SK-N-SH (cell line): ENCODE data around the gene BAG5. TPM values are rescaled to one million over a fixed set of nuclear protein-coding genes. Genes with fewer than 3 reads are reported as not detected.

ENCODE experiments used
- CTCF ChIA-PET: fragments of 300-600, 350-600 bp; formaldehyde crosslinking; extraction: SDS; loops from one replicate; lab custom pipeline; 2021; lab: Yijun Ruan, JAX
- POLR2A ChIA-PET: fragments of 350-600 bp; sonication (Branson Sonifier 250); formaldehyde crosslinking; extraction: SDS; loops from one replicate; lab custom pipeline; 2020; ENCODE audit warnings: antibody characterized with exemption, inconsistent platforms; lab: Yijun Ruan, JAX
- DNase-seq: peaks from one replicate; pipeline ENCODE4 v3.0.0; 2012
- H2AFZ ChIP-seq: fragments of 200-600 bp; sonication (generic); 2 replicates; pipeline ENCODE4 v1.8.1; 2016; ENCODE audit warnings: antibody characterized with exemption, mild to moderate bottlenecking, low read depth
- H3F3A ChIP-seq: fragments of 200-600 bp; sonication (generic); replicated peaks from 2 replicates; pipeline ENCODE3; 2016; ENCODE audit warnings: antibody characterized with exemption, mild to moderate bottlenecking; ENCODE audit not compliant: insufficient read depth
- H3K27ac ChIP-seq, 2 experiments: fragments of 200-500 bp in 1 of 2; fragments of 200-600 bp in 1 of 2; sonication (Bioruptor generic) in 1 of 2; sonication (generic), shearing (Covaris generic) in 1 of 2; 2 replicates each; pipeline versions ENCODE4 v1.5.1 to v1.6.1; 2014 to 2016; ENCODE audit warnings: low read depth in 2 of 2, inconsistent platforms in 1 of 2, low read length in 1 of 2, mild to moderate bottlenecking in 1 of 2, mixed read lengths in 1 of 2
- H3K27me3 ChIP-seq: fragments of 200-600 bp; sonication (generic), shearing (Covaris generic); 2 replicates; pipeline ENCODE4 v1.6.1; 2016; ENCODE audit warnings: mixed run types; ENCODE audit not compliant: insufficient read depth
- H3K36me3 ChIP-seq, 2 experiments: fragments of 200-500 bp in 1 of 2; fragments of 200-600 bp in 1 of 2; sonication (Bioruptor generic) in 1 of 2; sonication (generic) in 1 of 2; replicated peaks in 1 of 2; 2 replicates each; pipeline versions ENCODE3 to v1.5.1; 2014 to 2016; ENCODE audit warnings: low read length in 1 of 2, mild to moderate bottlenecking in 1 of 2; ENCODE audit not compliant: insufficient read depth in 2 of 2, control insufficient read depth in 1 of 2
- H3K4me1 ChIP-seq, 2 experiments: fragments of 200-500 bp in 1 of 2; fragments of 200-600 bp in 1 of 2; sonication (Bioruptor generic) in 1 of 2; sonication (generic), shearing (Covaris generic) in 1 of 2; 2 replicates each; pipeline versions ENCODE4 v1.5.1 to v1.6.1; 2014 to 2016; ENCODE audit warnings: low read depth in 1 of 2, low read length in 1 of 2, mixed run types in 1 of 2; ENCODE audit not compliant: insufficient read depth in 2 of 2, control insufficient read depth in 1 of 2
- H3K4me2 ChIP-seq: fragments of 200-600 bp; sonication (generic), shearing (Covaris generic); 2 replicates; pipeline ENCODE4 v1.6.1; 2017; ENCODE audit warnings: mixed run types
- H3K4me3 ChIP-seq, 2 experiments: fragments of 200-500 bp in 1 of 2; fragments of 200-600 bp in 1 of 2; sonication (Bioruptor generic) in 1 of 2; sonication (generic), shearing (Covaris generic) in 1 of 2; 2 replicates each; pipeline versions ENCODE4 v1.5.1 to v1.8.1; 2014 to 2016; ENCODE audit warnings: low read depth in 2 of 2, inconsistent platforms in 1 of 2, low read length in 1 of 2, mild to moderate bottlenecking in 1 of 2, mixed read lengths in 1 of 2, moderate library complexity in 1 of 2
- H3K79me2 ChIP-seq: fragments of 200-600 bp; sonication (generic); 2 replicates; pipeline ENCODE4 v1.8.1; 2017; ENCODE audit warnings: mild to moderate bottlenecking; ENCODE audit not compliant: insufficient read depth
- H3K9ac ChIP-seq: fragments of 200-600 bp; sonication (generic); 2 replicates; pipeline ENCODE4 v1.6.1; 2017; ENCODE audit warnings: mixed run types
- H3K9me2 ChIP-seq: fragments of 200-600 bp; sonication (generic); 2 replicates; pipeline ENCODE4 v1.6.1; 2017; ENCODE audit warnings: mixed run types
- H3K9me3 ChIP-seq: fragments of 200-600 bp; sonication (generic); 2 replicates; pipeline ENCODE4 v1.6.1; 2017; ENCODE audit warnings: mixed run types, mild to moderate bottlenecking, moderate library complexity
- H4K20me1 ChIP-seq: fragments of 200-600 bp; sonication (generic); 2 replicates; pipeline ENCODE4 v1.6.1; 2017; ENCODE audit warnings: mild to moderate bottlenecking, mixed run types; ENCODE audit not compliant: insufficient read depth
- CHD2 ChIP-seq: fragments of 150-350 bp; IDR thresholded peaks from 2 replicates; pipeline ENCODE4 v1.6.1; 2018; ENCODE audit warnings: low read length; ENCODE audit not compliant: partially characterized antibody
- ELF1 ChIP-seq: IDR thresholded peaks from 2 replicates; pipeline ENCODE4 v1.4.0; 2012
- EP300 ChIP-seq, 2 experiments: IDR thresholded peaks; 2 replicates each; pipeline versions ENCODE4 v1.4.0 to v1.6.1; 2012; ENCODE audit warnings: borderline replicate concordance in 1 of 2, low read depth in 1 of 2, low read length in 1 of 2
- FOSL2 ChIP-seq: IDR thresholded peaks from 2 replicates; pipeline ENCODE4 v1.4.0; 2012; ENCODE audit warnings: low read depth, mild to moderate bottlenecking, moderate library complexity, borderline replicate concordance
- FOXM1 ChIP-seq: IDR thresholded peaks from 2 replicates; pipeline ENCODE4 v1.4.0; 2012; ENCODE audit warnings: low read depth, mild to moderate bottlenecking
- GABPA ChIP-seq: IDR thresholded peaks from 2 replicates; pipeline ENCODE4 v1.4.0; 2012; ENCODE audit warnings: low read depth, mild to moderate bottlenecking
- MEF2A ChIP-seq: IDR thresholded peaks from 2 replicates; pipeline ENCODE4 v1.4.0; 2012; ENCODE audit warnings: low read depth, borderline replicate concordance
- POLR2AphosphoS5 ChIP-seq: IDR thresholded peaks from 2 replicates; pipeline ENCODE4 v1.6.1; 2012; ENCODE audit warnings: low read depth, low read length
- RCOR1 ChIP-seq: fragments of 150-350 bp; IDR thresholded peaks from 2 replicates; pipeline ENCODE4 v1.6.1; 2017; ENCODE audit warnings: antibody characterized with exemption, low read length
- RXRA ChIP-seq: IDR thresholded peaks from 2 replicates; pipeline ENCODE4 v1.4.0; 2012; ENCODE audit warnings: low read depth, mild to moderate bottlenecking, borderline replicate concordance
- TAF1 ChIP-seq: IDR thresholded peaks from 2 replicates; pipeline ENCODE4 v1.6.1; 2012; ENCODE audit warnings: low read depth, mild to moderate bottlenecking, low read length, moderate library complexity, borderline replicate concordance
- TEAD4 ChIP-seq: IDR thresholded peaks from 2 replicates; pipeline ENCODE4 v1.4.0; 2012; ENCODE audit warnings: mild to moderate bottlenecking, borderline replicate concordance; ENCODE audit not compliant: insufficient read depth
- YY1 ChIP-seq: IDR thresholded peaks from 2 replicates; pipeline ENCODE4 v1.4.0; 2012; ENCODE audit warnings: low read depth, mild to moderate bottlenecking
- WGBS: methylation state at CpG from one replicate; pipeline ENCODE4 v1.1.6; 2017; ENCODE audit warnings: low lambda C conversion rate; 5-methylcytosine and 5-hydroxymethylcytosine counted together
- polyA plus RNA-seq, 3 experiments: library from polyadenylated mRNA; depleted of rRNA; stranded (reverse); fragments of >200 nt; gene quantifications; 2 replicates each; pipeline ENCODE4 v1.2.3, GENCODE V29; 2012
- TF ChIP-seq, protein P1 (sequence below): fragments of 200-600 bp; sonication (generic); IDR thresholded peaks from 2 replicates; pipeline ENCODE4 v1.6.1; 2017; ENCODE audit warnings: antibody characterized with exemption, mild to moderate bottlenecking, moderate library complexity
- TF ChIP-seq, protein P2 (sequence below): IDR thresholded peaks from 2 replicates; pipeline ENCODE4 v1.6.1; 2012; ENCODE audit warnings: mild to moderate bottlenecking, low read depth, low read length, moderate library complexity
- TF ChIP-seq, protein P3 (sequence below): IDR thresholded peaks from 2 replicates; pipeline ENCODE4 v1.4.0; 2012; ENCODE audit warnings: low read depth, borderline replicate concordance
- TF ChIP-seq, protein P4 (sequence below): IDR thresholded peaks from 2 replicates; pipeline ENCODE4 v1.4.0; 2012; ENCODE audit warnings: low read depth
- TF ChIP-seq, protein P5 (sequence below): fragments of 150-350 bp; IDR thresholded peaks from 2 replicates; pipeline ENCODE4 v1.6.1; 2016; ENCODE audit warnings: mild to moderate bottlenecking, low read depth, low read length

The BAG5 gene
- polyA plus RNA-seq, 1 of the 3 experiments (the other 2 are of a cell fraction) = 5.2 TPM

DNA sequence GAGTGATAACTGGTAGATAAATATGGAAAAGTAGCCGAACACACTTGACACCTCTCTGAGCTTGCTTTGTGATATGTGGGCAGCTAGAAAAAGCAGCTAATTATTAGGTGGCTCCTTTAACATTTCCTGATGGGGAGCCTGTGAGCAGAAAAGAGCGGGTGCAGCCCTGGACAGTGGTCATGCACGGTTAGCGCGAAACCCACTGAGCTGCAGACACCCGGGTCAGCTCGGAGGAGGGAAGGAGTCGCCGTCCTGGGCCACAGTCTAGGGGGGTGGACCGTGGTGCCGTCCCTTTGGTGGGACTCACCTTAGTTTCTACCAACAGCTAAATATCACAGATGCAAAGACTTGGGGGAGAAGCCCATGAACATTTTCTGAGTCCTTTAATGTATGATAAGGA, 7.0 kb upstream of the BAG5 start:
- Histone ChIP-seq H3K27ac (no peak overlapping the region), H3K4me3 (no peak overlapping the region), H3K9me3 (no peaks in the 10 kb centered on the region), H3K27me3 (no peaks in the 10 kb centered on the region), H3K36me3 (peaks cover 1 to 20% of the 10 kb centered on the region in 2 experiments), H3K4me2 (no peak overlapping the region), H3F3A (peaks cover 4% of the 10 kb centered on the region), H3K79me2 (peaks cover 100% of the 10 kb centered on the region), H3K9me2 (no peaks in the 10 kb centered on the region), H3K9ac (no peak overlapping the region), H3K4me1 (no peaks in the 10 kb centered on the region), H2AFZ (no peak overlapping the region), H4K20me1 (peaks cover 60% of the 10 kb centered on the region)
- WGBS = 94% methylated on average over 11 of the region's 11 CpGs
- no peak for DNase-seq
- TF ChIP-seq, protein P1, sequence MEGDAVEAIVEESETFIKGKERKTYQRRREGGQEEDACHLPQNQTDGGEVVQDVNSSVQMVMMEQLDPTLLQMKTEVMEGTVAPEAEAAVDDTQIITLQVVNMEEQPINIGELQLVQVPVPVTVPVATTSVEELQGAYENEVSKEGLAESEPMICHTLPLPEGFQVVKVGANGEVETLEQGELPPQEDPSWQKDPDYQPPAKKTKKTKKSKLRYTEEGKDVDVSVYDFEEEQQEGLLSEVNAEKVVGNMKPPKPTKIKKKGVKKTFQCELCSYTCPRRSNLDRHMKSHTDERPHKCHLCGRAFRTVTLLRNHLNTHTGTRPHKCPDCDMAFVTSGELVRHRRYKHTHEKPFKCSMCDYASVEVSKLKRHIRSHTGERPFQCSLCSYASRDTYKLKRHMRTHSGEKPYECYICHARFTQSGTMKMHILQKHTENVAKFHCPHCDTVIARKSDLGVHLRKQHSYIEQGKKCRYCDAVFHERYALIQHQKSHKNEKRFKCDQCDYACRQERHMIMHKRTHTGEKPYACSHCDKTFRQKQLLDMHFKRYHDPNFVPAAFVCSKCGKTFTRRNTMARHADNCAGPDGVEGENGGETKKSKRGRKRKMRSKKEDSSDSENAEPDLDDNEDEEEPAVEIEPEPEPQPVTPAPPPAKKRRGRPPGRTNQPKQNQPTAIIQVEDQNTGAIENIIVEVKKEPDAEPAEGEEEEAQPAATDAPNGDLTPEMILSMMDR = no peak
- CTCF ChIA-PET = interaction anchor here (0.7 to 2.5 kb wide), 3 partner anchors 12 to 38 kb away, joined by 3 to 7 read pairs (median 5); no protein-coding TSS in a partner anchor
- POLR2A ChIA-PET = no interaction called here

DNA sequence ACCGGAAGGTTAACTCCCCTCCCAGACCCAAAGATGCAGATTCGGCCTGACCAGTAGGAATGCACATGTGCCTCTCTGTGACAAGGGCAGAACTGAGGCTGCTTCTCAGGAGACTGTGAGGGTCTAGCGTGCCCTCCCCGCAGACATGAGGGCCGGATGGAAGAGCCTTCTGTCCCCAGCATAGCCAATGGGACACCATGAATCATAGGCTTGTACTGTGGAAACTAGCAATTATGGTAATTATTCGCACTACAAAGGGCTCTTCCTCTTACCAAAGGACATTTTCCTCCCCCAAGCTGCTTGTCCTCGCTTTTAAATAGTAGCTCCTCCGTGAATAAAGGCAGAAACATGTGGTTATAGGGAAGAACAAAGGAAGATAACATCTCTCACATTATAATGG, 6.5 kb upstream of the BAG5 start:
- Histone ChIP-seq H3K4me3 (no peak overlapping the region), H3K27ac (no peak overlapping the region), H3K9me2 (no peaks in the 10 kb centered on the region), H3K27me3 (no peaks in the 10 kb centered on the region), H3K9me3 (no peaks in the 10 kb centered on the region), H2AFZ (no peak overlapping the region), H3K36me3 (peaks cover 0 to 19% of the 10 kb centered on the region in 2 experiments), H3F3A (peaks cover 4% of the 10 kb centered on the region), H3K79me2 (peaks cover 100% of the 10 kb centered on the region), H3K9ac (no peak overlapping the region), H4K20me1 (peaks cover 60% of the 10 kb centered on the region), H3K4me1 (no peaks in the 10 kb centered on the region; a peak in 1 of 4 replicates)
- POLR2A ChIA-PET = no interaction called here
- no peak for DNase-seq
- WGBS = 93% methylated on average over 8 of the region's 8 CpGs
- CTCF ChIA-PET = interaction anchor here (0.7 to 2.5 kb wide), 4 partner anchors 12 to 1918 kb away, joined by 3 to 7 read pairs (median 4); no protein-coding TSS in a partner anchor
- TF ChIP-seq RXRA = no peak
- no peak for TF ChIP-seq TAF1
- TF ChIP-seq EP300 (IDR thresholded peaks at IDR 0.05; ENCODE audit: borderline replicate concordance in 1 of 2, low read depth in 1 of 2, low read length in 1 of 2) = no peak
- no peak for TF ChIP-seq POLR2AphosphoS5
- TF ChIP-seq, protein P2, sequence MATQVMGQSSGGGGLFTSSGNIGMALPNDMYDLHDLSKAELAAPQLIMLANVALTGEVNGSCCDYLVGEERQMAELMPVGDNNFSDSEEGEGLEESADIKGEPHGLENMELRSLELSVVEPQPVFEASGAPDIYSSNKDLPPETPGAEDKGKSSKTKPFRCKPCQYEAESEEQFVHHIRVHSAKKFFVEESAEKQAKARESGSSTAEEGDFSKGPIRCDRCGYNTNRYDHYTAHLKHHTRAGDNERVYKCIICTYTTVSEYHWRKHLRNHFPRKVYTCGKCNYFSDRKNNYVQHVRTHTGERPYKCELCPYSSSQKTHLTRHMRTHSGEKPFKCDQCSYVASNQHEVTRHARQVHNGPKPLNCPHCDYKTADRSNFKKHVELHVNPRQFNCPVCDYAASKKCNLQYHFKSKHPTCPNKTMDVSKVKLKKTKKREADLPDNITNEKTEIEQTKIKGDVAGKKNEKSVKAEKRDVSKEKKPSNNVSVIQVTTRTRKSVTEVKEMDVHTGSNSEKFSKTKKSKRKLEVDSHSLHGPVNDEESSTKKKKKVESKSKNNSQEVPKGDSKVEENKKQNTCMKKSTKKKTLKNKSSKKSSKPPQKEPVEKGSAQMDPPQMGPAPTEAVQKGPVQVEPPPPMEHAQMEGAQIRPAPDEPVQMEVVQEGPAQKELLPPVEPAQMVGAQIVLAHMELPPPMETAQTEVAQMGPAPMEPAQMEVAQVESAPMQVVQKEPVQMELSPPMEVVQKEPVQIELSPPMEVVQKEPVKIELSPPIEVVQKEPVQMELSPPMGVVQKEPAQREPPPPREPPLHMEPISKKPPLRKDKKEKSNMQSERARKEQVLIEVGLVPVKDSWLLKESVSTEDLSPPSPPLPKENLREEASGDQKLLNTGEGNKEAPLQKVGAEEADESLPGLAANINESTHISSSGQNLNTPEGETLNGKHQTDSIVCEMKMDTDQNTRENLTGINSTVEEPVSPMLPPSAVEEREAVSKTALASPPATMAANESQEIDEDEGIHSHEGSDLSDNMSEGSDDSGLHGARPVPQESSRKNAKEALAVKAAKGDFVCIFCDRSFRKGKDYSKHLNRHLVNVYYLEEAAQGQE = no peak
- TF ChIP-seq RCOR1 = no peak
- no peak for TF ChIP-seq YY1
- TF ChIP-seq FOSL2 = no peak
- TF ChIP-seq TEAD4 = no peak
- TF ChIP-seq, protein P3, sequence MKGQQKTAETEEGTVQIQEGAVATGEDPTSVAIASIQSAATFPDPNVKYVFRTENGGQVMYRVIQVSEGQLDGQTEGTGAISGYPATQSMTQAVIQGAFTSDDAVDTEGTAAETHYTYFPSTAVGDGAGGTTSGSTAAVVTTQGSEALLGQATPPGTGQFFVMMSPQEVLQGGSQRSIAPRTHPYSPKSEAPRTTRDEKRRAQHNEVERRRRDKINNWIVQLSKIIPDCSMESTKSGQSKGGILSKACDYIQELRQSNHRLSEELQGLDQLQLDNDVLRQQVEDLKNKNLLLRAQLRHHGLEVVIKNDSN = no peak
- TF ChIP-seq ELF1 = no peak
- TF ChIP-seq CHD2 = no peak
- no peak for TF ChIP-seq GABPA
- TF ChIP-seq FOXM1 = no peak
- TF ChIP-seq, protein P4, sequence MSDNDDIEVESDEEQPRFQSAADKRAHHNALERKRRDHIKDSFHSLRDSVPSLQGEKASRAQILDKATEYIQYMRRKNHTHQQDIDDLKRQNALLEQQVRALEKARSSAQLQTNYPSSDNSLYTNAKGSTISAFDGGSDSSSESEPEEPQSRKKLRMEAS = no peak
- TF ChIP-seq, protein P5, sequence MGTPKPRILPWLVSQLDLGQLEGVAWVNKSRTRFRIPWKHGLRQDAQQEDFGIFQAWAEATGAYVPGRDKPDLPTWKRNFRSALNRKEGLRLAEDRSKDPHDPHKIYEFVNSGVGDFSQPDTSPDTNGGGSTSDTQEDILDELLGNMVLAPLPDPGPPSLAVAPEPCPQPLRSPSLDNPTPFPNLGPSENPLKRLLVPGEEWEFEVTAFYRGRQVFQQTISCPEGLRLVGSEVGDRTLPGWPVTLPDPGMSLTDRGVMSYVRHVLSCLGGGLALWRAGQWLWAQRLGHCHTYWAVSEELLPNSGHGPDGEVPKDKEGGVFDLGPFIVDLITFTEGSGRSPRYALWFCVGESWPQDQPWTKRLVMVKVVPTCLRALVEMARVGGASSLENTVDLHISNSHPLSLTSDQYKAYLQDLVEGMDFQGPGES = no peak
- no peak for TF ChIP-seq MEF2A
- TF ChIP-seq, all 33 proteins: peak for 0
- no peak overlapping the region for H3K4me2 ChIP-seq
